Measurements from ENCODE around the gene LAMC3.

LAMC3 gene

DNA sequence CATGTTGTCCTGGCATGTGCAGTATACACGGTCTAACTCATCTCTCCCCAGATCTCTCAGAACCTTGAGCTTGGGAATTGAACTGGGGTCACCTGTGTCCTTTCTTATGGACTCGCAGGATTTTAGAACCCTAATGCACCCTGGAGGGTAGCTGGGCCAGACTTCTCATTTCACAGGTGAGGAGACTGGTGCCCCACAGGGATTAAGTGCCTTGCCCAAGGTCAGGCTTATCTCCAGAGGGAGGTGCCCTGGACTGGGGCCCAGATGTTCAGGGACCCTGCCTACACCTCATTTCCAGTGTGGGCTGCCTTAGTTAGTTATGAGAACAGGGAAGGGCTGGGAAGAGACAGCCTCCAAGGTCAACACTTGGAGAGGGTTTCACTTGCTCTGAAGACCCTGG lies 112.4 kb downstream of the LAMC3 start:
- Histone ChIP-seq H3K9me3 (no peaks in the 10 kb centered on the region), H3K4me3 (no peak overlapping the region), H3K27me3 (ENCODE audit: low read depth) (no peaks in the 10 kb centered on the region), H3K36me3 (replicated peaks) (peaks cover 3% of the 10 kb centered on the region), H3K4me1 (peaks cover 2% of the 10 kb centered on the region)
- in situ Hi-C loops (cut with MboI; ENCODE audit: low sequenced_read_pairs): no loop called here
- no peak for DNase-seq (ENCODE audit: low spot score in 2 of 2)

DNA sequence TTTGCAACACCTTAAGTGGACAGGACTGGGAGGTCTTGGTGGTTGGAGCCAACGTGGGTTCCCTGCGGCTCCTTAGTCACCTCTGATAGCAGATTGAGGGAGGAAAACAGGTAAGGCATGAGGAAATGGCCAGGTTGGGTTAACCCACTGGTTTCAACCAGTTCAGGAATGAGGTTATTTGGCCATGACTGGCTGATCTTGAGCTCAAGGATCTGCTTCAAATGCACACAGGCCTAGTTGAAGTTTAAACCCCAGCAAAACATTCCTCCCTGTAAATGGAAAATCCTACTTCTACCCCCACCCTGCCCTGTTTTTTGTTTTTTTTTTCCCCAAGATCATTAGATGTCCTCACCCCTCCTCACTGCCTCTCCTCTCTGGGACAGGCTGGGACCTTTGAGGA lies 113.2 kb downstream of the LAMC3 start:
- in situ Hi-C loops (cut with MboI; ENCODE audit: low sequenced_read_pairs): no loop called here
- no peaks in the 10 kb centered on the region for H3K9me3 ChIP-seq
- no peak for DNase-seq (ENCODE audit: low spot score in 2 of 2)
- H3K4me1 ChIP-seq: peaks cover 2% of the 10 kb centered on the region
- H3K36me3 ChIP-seq (replicated peaks): peaks cover 3% of the 10 kb centered on the region
- no peaks in the 10 kb centered on the region for H3K27me3 ChIP-seq (ENCODE audit: low read depth)
- no peak overlapping the region for H3K4me3 ChIP-seq

DNA sequence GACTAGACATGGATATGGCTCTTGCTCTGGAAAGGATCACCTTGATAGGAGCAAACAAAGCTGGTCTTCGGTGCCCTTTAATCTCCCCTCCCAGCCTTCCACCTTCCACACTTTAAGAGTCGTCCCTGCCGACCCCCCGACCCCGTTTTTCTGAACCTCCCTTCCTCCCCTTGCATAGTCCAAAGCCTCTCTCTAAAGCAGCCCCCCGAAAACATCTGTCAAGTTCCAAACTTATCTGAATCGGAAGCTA lies 116.0 kb downstream of the LAMC3 start:
- Histone ChIP-seq H3K9me3 (no peaks in the 10 kb centered on the region), H3K4me3 (peak overlapping the region; percentile 90), H3K36me3 (replicated peaks) (peaks cover 24% of the 10 kb centered on the region), H3K4me1 (peaks cover 2% of the 10 kb centered on the region), H3K27me3 (ENCODE audit: low read depth) (no peaks in the 10 kb centered on the region)
- in situ Hi-C loops (cut with MboI; ENCODE audit: low sequenced_read_pairs): no loop called here
- no peak for DNase-seq (ENCODE audit: low spot score in 2 of 2)

DNA sequence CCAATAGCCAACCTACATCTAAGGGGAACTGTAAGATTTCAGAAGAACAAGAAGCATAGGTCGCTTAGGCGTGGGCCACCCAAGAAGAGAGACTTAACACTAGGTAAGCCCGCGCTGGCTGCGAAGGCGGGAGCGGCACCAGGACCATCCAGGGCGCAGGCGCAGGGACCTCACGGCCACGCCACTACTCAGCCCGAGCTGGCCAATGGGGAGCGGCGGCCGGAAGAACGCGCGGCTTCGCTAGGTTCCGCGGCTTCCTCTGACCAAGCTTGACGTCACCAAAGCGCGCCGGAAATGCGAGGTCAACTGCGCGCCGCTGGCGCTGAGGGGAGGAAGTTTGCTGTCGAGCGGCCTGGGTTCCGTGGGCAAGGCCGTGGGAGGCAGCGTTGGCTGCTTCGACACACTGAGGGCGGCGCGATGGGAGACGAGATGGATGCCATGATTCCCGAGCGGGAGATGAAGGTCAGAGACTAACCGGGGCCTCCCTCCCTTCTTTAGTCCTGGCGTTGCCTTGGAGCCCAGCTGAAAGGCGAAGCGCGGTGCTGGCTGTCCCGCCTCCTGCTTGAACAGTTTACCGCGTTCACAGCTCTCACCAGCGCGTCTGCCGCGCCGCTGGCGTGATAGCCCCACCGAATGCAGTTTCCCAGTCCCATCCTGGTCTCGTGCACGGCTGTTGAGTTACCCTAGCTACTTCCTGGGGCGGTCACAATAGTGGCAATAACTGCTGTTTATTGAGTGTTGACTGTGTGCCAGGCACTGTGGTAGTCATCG lies 116.5 kb downstream of the LAMC3 start, which contains the start of gene NUP214:
Gene NUP214, plus strand, starts transcription at position 299 of the 771 bp plus-strand sequence. Its CDS starts 119 bp downstream, at position 418.
- in situ Hi-C loops (cut with MboI; ENCODE audit: low sequenced_read_pairs): no loop called here
- no peaks in the 10 kb centered on the region for H3K9me3 ChIP-seq
- peaks cover 28% of the 10 kb centered on the region for H3K36me3 ChIP-seq (replicated peaks)
- no peaks in the 10 kb centered on the region for H3K27me3 ChIP-seq (ENCODE audit: low read depth)
- DNase-seq (ENCODE audit: low spot score in 2 of 2): peak; percentile 93 to 98
- peaks cover 2% of the 10 kb centered on the region for H3K4me1 ChIP-seq
- peak within 1 kb of the TSS; percentile 90 for H3K4me3 ChIP-seq

DNA sequence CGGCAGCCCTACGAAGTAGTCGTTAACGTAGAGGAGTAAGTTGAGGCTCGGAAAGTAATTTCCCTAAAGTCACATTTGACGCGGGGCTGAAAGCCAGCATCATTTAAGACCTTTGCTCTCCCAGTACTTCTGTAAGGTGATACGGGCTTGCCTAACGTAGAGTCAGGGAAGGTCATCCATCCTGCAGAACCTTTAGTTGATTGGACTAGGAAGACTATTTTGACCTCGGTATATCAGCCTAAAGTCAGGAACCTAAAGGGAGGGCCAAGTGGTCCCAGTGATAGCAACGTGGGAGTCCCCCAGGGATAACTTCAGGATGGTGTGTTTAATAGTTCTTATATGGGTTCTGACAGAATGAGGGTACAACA lies 117.1 kb downstream of the LAMC3 start:
- in situ Hi-C loops (cut with MboI; ENCODE audit: low sequenced_read_pairs): no loop called here
- no peaks in the 10 kb centered on the region for H3K27me3 ChIP-seq (ENCODE audit: low read depth)
- H3K36me3 ChIP-seq (replicated peaks): peaks cover 34% of the 10 kb centered on the region
- no peaks in the 10 kb centered on the region for H3K9me3 ChIP-seq
- H3K4me3 ChIP-seq: peak overlapping the region; percentile 90
- no peak for DNase-seq (ENCODE audit: low spot score in 2 of 2)
- peaks cover 2% of the 10 kb centered on the region for H3K4me1 ChIP-seq

DNA sequence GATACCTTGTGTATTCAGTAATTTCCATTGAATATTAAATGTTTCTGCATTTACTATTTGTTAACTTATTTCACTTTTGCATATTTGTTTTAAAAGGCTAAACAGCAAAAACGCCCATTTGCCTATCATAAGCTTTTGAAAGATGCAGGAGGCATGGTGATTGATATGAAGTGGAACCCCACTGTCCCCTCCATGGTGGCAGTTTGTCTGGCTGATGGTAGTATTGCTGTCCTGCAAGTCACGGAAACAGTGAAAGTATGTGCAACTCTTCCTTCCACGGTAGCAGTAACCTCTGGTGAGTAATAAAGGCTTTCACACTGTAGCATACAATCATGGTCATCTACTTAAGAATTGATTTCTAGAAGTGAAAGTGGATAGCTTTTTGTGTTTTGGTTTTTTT lies 120.2 kb downstream of the LAMC3 start:
- no peaks in the 10 kb centered on the region for H3K27me3 ChIP-seq (ENCODE audit: low read depth)
- H3K4me3 ChIP-seq: no peak overlapping the region
- in situ Hi-C loops (cut with MboI; ENCODE audit: low sequenced_read_pairs): no loop called here
- DNase-seq (ENCODE audit: low spot score in 2 of 2): no peak
- H3K9me3 ChIP-seq: no peaks in the 10 kb centered on the region
- H3K36me3 ChIP-seq (replicated peaks): peaks cover 59% of the 10 kb centered on the region
- H3K4me1 ChIP-seq: peaks cover 2% of the 10 kb centered on the region

DNA sequence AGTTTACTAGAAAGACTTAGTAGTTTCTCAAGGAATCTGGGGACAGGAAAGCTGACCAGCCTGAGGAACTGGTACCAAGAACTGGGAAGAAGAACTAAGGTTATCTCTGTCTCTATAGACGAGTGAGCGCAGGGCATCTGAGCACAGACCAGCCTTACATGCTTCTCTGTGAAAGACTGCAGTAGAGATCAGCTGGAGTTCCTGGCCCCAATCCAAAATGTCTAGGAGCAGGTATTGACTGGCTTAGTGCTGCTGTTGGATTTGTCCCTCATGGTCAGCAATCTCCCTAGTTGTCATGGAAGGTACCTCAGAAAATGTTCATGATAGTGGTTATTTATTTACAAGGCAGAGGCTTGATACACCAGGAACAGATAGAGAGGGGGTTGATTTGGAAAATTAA lies 129.7 kb downstream of the LAMC3 start:
- H3K4me3 ChIP-seq: no peak overlapping the region
- no peaks in the 10 kb centered on the region for H3K4me1 ChIP-seq
- in situ Hi-C loops (cut with MboI; ENCODE audit: low sequenced_read_pairs): no loop called here
- no peak for DNase-seq (ENCODE audit: low spot score in 2 of 2)
- H3K9me3 ChIP-seq: no peaks in the 10 kb centered on the region
- H3K27me3 ChIP-seq (ENCODE audit: low read depth): no peaks in the 10 kb centered on the region
- peaks cover 81% of the 10 kb centered on the region for H3K36me3 ChIP-seq (replicated peaks)

DNA sequence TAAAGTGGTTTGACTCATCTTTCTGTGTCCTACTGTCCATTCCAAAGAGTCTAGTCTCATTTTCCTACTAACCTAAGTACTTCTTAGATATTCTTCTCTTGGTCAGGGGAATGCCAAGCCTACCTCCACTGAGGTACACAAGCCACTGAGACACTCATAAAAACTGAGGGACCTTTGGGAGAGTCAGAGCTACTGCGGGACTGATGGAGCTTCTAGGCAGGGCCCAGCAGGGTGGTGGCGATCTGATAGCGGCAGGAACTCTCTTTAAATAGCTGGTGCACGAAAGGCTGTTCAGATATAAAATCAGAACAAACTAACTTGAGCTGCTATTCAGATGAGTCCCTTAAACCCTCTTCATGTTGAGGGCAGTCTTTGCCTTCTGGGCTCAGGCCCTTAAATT lies 131.1 kb downstream of the LAMC3 start:
- no peak for DNase-seq (ENCODE audit: low spot score in 2 of 2)
- Histone ChIP-seq H3K27me3 (ENCODE audit: low read depth) (no peaks in the 10 kb centered on the region), H3K36me3 (replicated peaks) (peaks cover 81% of the 10 kb centered on the region), H3K9me3 (no peaks in the 10 kb centered on the region), H3K4me3 (no peak overlapping the region), H3K4me1 (no peaks in the 10 kb centered on the region)
- in situ Hi-C loops (cut with MboI; ENCODE audit: low sequenced_read_pairs): no loop called here

DNA sequence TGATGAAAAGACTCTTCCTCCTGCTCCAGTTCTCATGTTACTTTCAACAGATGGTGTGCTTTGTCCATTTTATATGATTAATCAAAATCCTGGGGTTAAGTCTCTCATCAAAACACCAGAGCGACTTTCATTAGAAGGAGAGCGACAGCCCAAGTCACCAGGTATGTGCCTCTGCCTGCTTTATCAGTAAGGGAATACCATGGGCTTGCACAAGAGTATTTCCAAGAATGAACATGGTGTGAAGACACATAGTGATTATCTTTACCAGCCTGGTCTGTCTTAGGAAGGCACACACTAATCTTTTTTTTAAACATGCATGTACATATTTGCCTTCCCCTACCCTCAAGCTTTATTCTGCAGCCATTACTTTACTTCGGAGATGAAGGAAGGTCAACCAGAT lies 131.6 kb downstream of the LAMC3 start:
- DNase-seq (ENCODE audit: low spot score in 2 of 2): no peak
- in situ Hi-C loops (cut with MboI; ENCODE audit: low sequenced_read_pairs): no loop called here
- H3K27me3 ChIP-seq (ENCODE audit: low read depth): no peaks in the 10 kb centered on the region
- peaks cover 81% of the 10 kb centered on the region for H3K36me3 ChIP-seq (replicated peaks)
- H3K4me3 ChIP-seq: no peak overlapping the region
- H3K4me1 ChIP-seq: no peaks in the 10 kb centered on the region
- no peaks in the 10 kb centered on the region for H3K9me3 ChIP-seq

DNA sequence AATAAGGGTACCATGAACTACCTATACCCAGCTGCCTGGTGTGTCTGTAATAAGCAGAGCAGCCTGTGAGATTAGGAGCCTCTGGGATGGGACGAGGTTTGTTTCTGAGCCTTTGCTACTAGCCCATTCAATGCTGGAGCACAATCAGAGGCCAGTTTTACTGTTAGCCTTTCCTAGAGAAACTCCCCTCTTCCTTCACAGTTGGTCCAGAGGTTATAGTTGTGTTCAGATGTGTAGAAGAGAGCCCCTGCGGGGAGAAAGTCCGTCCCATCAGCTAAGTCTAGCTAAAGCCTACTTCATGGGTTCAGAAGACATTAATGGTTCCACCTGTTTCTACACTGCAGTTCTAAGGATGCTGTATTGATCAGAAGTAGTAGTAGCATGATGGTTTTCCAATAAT lies 133.2 kb downstream of the LAMC3 start:
- Histone ChIP-seq H3K27me3 (ENCODE audit: low read depth) (no peaks in the 10 kb centered on the region), H3K36me3 (replicated peaks) (peaks cover 77% of the 10 kb centered on the region), H3K9me3 (no peaks in the 10 kb centered on the region), H3K4me3 (no peak overlapping the region), H3K4me1 (no peaks in the 10 kb centered on the region)
- in situ Hi-C loops (cut with MboI; ENCODE audit: low sequenced_read_pairs): no loop called here
- no peak for DNase-seq (ENCODE audit: low spot score in 2 of 2)

Data from HAP-1 (cell line).